GM18951 (cell line): Measurements from ENCODE around the gene NOC4L.

Experiments
- POLR2A ChIP-seq: IDR thresholded peaks from 4 replicates; pipeline ENCODE4 v1.6.1; 2011; ENCODE audit warnings: mild to moderate bottlenecking; ENCODE audit not compliant: insufficient read length, insufficient read depth; ENCODE audit errors: extremely low read depth
- in situ Hi-C: fragments of 300-500 bp; cut with MboI; formaldehyde crosslinking; loops from one replicate; pipeline ENCODE4 v1.12.0; 2022; ENCODE audit warnings: low sequenced_read_pairs, mixed read lengths, inconsistent platforms; ENCODE audit not compliant: unreplicated experiment

The NOC4L gene

GRCh38 chr12:132161796-132162507, 17.7 kb downstream of the NOC4L start:
- TF ChIP-seq POLR2A, result no peak
- in situ Hi-C loops, result no loop called here

DNA sequence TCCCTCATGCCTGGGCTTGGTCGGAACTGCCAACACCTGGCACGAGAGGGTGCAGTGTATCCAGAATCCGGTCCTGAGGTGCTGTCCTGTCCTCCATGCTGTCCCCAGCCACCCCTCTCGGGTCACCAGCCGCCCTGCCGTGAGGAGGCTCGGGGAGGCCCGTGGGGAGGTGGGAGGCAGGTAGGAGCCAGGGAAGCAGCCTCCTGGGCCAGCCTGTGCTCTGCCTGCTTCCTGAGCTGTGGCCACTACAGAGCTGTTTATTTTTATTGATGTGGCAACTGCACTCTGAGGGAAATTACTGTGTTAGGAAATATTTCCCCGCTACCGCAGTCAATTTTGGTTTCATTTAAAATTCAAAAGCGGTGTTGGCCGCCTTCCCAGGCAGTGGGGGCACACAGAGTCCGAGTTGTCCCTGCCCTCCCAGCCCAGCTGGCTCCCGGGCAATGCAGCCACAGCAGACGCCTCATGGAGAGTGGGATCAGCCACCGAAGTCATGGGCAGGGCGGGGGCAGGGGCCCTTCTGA, 18.3 kb downstream of the NOC4L start:
- in situ Hi-C loops, result no loop called here
- TF ChIP-seq POLR2A, result no peak

GRCh38 chr12:132163041-132163910, 19.0 kb downstream of the NOC4L start:
- TF ChIP-seq POLR2A, result no peak

GRCh38 chr12:132163911-132164288, 19.6 kb downstream of the NOC4L start:
- in situ Hi-C loops, result no loop called here
- no peak for TF ChIP-seq POLR2A

More at GRCh38 chr12:132163041-132163910, 19.0 kb downstream of the NOC4L start:
- in situ Hi-C loops, result no loop called here

GRCh38 chr12:132164426-132164825, 20.2 kb downstream of the NOC4L start:
- TF ChIP-seq POLR2A, result no peak
- in situ Hi-C loops, result no loop called here

- no peak for TF ChIP-seq POLR2A
- in situ Hi-C loops, result no loop called here
These were observed 21.3 kb downstream of the NOC4L start for GRCh38 chr12:132165584-132165983.

DNA sequence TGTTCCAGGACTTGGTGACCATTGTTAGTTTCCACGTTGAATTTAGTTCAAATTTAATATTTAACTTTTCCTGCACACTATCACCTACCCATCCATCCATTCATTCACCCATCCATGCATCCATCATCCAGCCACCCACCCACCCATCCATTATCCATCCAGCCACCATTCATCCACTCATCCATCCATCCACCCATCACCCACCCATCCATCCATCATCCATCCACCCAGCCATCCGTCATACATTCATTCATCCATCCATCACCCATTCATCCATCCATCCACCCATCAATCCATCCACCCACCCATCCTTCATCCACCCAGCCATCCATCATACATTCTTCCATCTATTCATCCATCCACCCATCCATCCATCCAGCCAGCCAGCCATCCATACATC, 21.8 kb downstream of the NOC4L start:
- in situ Hi-C loops, result no loop called here

GRCh38 chr12:132166801-132167591, 22.7 kb downstream of the NOC4L start:
- no peak for TF ChIP-seq POLR2A

More for the DNA sequence above, 21.8 kb downstream of the NOC4L start:
- no peak for TF ChIP-seq POLR2A

GRCh38 chr12:132167611-132168310, 23.5 kb downstream of the NOC4L start:
- no peak for TF ChIP-seq POLR2A
- in situ Hi-C loops, result no loop called here

More at GRCh38 chr12:132166801-132167591, 22.7 kb downstream of the NOC4L start:
- in situ Hi-C loops, result no loop called here

DNA sequence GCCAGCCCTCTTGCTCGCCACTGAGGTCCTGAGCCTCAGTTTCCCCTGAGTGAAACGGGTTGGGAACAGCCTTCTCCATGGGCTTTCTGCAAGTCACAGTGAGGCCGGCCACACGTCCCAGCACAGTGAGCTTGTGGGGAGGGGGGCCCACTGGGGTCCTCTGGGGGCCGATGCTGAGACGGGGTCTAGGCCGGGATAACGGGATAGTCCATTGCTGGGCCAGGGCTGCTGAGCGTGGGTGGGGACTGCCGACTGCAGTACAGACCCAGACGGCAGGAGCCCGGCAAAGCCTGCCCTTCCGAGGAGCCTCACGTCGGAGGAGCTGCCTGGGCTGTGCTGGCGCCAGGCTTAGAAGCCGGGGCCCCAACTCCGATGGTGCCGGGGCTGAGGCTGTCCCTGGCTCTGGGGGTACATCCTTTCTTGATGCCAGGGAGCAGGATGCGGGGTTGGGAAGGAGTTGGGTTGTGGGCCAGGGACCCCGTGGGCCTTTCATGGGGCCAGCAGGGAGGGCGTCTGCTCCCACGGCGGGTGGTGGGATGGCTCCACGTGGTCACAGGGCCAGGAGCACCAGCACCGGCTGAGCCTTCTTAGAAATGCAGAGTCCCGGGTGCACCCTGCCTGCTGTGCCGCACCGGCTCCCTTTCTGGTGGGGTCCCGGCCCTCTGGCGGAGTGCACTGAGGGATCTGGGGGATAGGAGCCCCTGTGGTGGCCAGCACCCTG, 24.2 kb downstream of the NOC4L start:
- in situ Hi-C loops, result no loop called here
- no peak for TF ChIP-seq POLR2A

GRCh38 chr12:132169376-132169775, 25.1 kb downstream of the NOC4L start:
- in situ Hi-C loops, result no loop called here
- no peak for TF ChIP-seq POLR2A
